Stomach (tissue), 9 donors: Measurements from ENCODE around the gene SLC7A5. TPM values are rescaled to one million over a fixed set of nuclear protein-coding genes. Genes with fewer than 3 reads are reported as not detected.
"Not testable (repeated sequence)": the region's sequence is repeated elsewhere in the genome, so short reads cannot be mapped to it uniquely, and the experiment has no call there.

ENCODE experiments used
- DNase-seq, 2 donors: peaks; one replicate each; pipeline versions ENCODE4 v3.0.0 to v3.0.0-alpha.2; 2013 to 2019
- H3K27ac ChIP-seq, 5 donors: fragments of 200-600 bp in 4 of 5; sonication (generic) in 4 of 5; one replicate each; pipeline ENCODE4 v1.5.1; 2013 to 2019; ENCODE audit warnings: mild to moderate bottlenecking in 1 of 5, moderate library complexity in 1 of 5
- H3K27me3 ChIP-seq, 3 donors: fragments of 200-600 bp; sonication (generic); one replicate each; pipeline ENCODE4 v1.5.1; 2017 to 2019; ENCODE audit warnings: mixed run types in 1 of 3
- H3K36me3 ChIP-seq, 4 donors: fragments of 200-600 bp; sonication (generic); 1 replicate in 3 of 4; 2 replicates in 1 of 4; pipeline ENCODE4 v1.5.1; 2016 to 2019
- H3K4me1 ChIP-seq, 4 donors: fragments of 200-600 bp; sonication (generic); one replicate each; pipeline ENCODE4 v1.5.1; 2016 to 2019
- H3K4me3 ChIP-seq, 4 donors: fragments of 200-600 bp; sonication (generic) in 3 of 4; one replicate each; pipeline ENCODE4 v1.5.1; 2016 to 2019; ENCODE audit warnings: mild to moderate bottlenecking in 1 of 4
- H3K9me3 ChIP-seq, 4 donors: fragments of 200-600 bp; sonication (generic); one replicate each; pipeline ENCODE4 v1.5.1; 2016 to 2019
- CTCF ChIP-seq, 7 experiments: fragments of 450-650 bp in 4 of 7; fragments of 200-600 bp in 3 of 7; sonication (generic) in 3 of 7; IDR thresholded peaks; one replicate each; pipeline ENCODE4 v1.5.1; 2016 to 2019; ENCODE audit warnings: antibody characterized with exemption in 7 of 7, control low read depth in 2 of 7, mild to moderate bottlenecking in 1 of 7
- EP300 ChIP-seq: sonication (generic); formaldehyde crosslinking; IDR thresholded peaks from one replicate; pipeline ENCODE4 v1.6.1; 2017; ENCODE audit warnings: antibody characterized with exemption
- POLR2A ChIP-seq, 4 donors: fragments of 450-650 bp; IDR thresholded peaks; one replicate each; pipeline ENCODE4 v1.6.1; 2016; ENCODE audit warnings: antibody characterized with exemption in 4 of 4, control low read depth in 2 of 4, mild to moderate bottlenecking in 1 of 4, moderate library complexity in 1 of 4
- POLR2AphosphoS5 ChIP-seq, 3 donors: sonication (generic); formaldehyde crosslinking; IDR thresholded peaks; one replicate each; pipeline ENCODE4 v1.6.1; 2016; ENCODE audit warnings: antibody characterized with exemption in 3 of 3
- WGBS, 5 donors: extraction: QIAGEN DNeasy Blood & Tissue Kit in 3 of 5; methylation state at CpG; one replicate each; pipeline versions ENCODE4 v1.1.5 to v1.1.7; 2013 to 2018; 5-methylcytosine and 5-hydroxymethylcytosine counted together
- intact Hi-C: fragments of 100-400 bp; cut with DNase I; formaldehyde crosslinking; loops from one replicate; pipeline ENCODE4 v1.15.1; 2023; ENCODE audit warnings: low total_unique reads
- polyA plus RNA-seq, 3 donors: library from polyadenylated mRNA; stranded (reverse); fragments of 200-250 nt; gene quantifications; one replicate each; pipeline ENCODE4 v1.2.3, GENCODE V29; 2013
- total RNA-seq, 5 donors: library from RNA; depleted of rRNA; stranded (reverse); fragments of >200 nt; gene quantifications; one replicate each; pipeline versions ENCODE4 v1.1.0 to v1.2.3, GENCODE V29; 2014 to 2016
- donor health status: healthy with polysubstance abuse.
- donor health status: Bipolar disorder and iron deficiency.
- donor health status: healthy.

Gene SLC7A5
- total and polyA plus RNA-seq, 8 donors: 1.4 to 74.8 (median 10.0) TPM

GRCh38 chr16:87881324-87882200, 12.3 kb upstream of the SLC7A5 start:
- intact Hi-C loops: no loop called here
- H3K27ac ChIP-seq: no peak overlapping the region
- H3K9me3 ChIP-seq: no peaks in the 10 kb centered on the region
- H3K36me3 ChIP-seq: no peaks in the 10 kb centered on the region
- peaks cover 0 to 16% (median 2%) of the 10 kb centered on the region in 4 donors for H3K4me1 ChIP-seq
- WGBS, 5 donors: 22 to 35% (median 33%) methylated on average over 21 to 24 of the region's 24 CpGs
- no peak for DNase-seq
- no peak overlapping the region for H3K4me3 ChIP-seq
- peaks cover 0 to 41% (median 0%) of the 10 kb centered on the region in 3 donors for H3K27me3 ChIP-seq
- TF ChIP-seq CTCF (IDR thresholded peaks at IDR 0.05): no peak
- TF ChIP-seq POLR2AphosphoS5 (IDR thresholded peaks at IDR 0.05): no peak
- TF ChIP-seq POLR2A (IDR thresholded peaks at IDR 0.05): no peak
- TF ChIP-seq EP300: no peak

- intact Hi-C loops: no loop called here
- 64 to 76% (median 72%) methylated on average over 15 to 17 of the region's 17 CpGs for WGBS, 5 donors
- H3K4me1 ChIP-seq: peaks cover 0 to 10% (median 0%) of the 10 kb centered on the region in 4 donors
- H3K27ac ChIP-seq: no peak overlapping the region
- H3K4me3 ChIP-seq: no peak overlapping the region
- no peaks in the 10 kb centered on the region for H3K36me3 ChIP-seq
- peaks cover 0 to 55% (median 0%) of the 10 kb centered on the region in 3 donors for H3K27me3 ChIP-seq
- no peaks in the 10 kb centered on the region for H3K9me3 ChIP-seq
- no peak for DNase-seq
- TF ChIP-seq POLR2A (IDR thresholded peaks at IDR 0.05) (no peak), EP300 (no peak), CTCF (IDR thresholded peaks at IDR 0.05) (no peak), POLR2AphosphoS5 (IDR thresholded peaks at IDR 0.05) (no peak)
These were observed 10.9 kb upstream of the SLC7A5 start for GRCh38 chr16:87880117-87880696.

- H3K9me3 ChIP-seq, H3K4me3 ChIP-seq, DNase-seq, H3K4me1 ChIP-seq, H3K27ac ChIP-seq, intact Hi-C loops, H3K36me3 ChIP-seq: not testable (repeated sequence)
- WGBS, 5 donors: 83 to 98% (median 94%) methylated on average over 5 of the region's 5 CpGs
- peaks cover 0 to 62% (median 0%) of the 10 kb centered on the region in 3 donors for H3K27me3 ChIP-seq
These were observed 10.2 kb upstream of the SLC7A5 start for GRCh38 chr16:87879411-87880013.

- no peak overlapping the region for H3K27ac ChIP-seq
- no peaks in the 10 kb centered on the region for H3K9me3 ChIP-seq
- 47 to 60% (median 49%) methylated on average over 5 of the region's 5 CpGs for WGBS, 5 donors
- no peak for TF ChIP-seq POLR2A (IDR thresholded peaks at IDR 0.05)
- no peak for TF ChIP-seq CTCF (IDR thresholded peaks at IDR 0.05)
- no peak for TF ChIP-seq EP300
- DNase-seq: no peak
- H3K4me1 ChIP-seq: peaks cover 0 to 10% (median 0%) of the 10 kb centered on the region in 4 donors
- intact Hi-C loops: no loop called here
- H3K27me3 ChIP-seq: peaks cover 0 to 68% (median 0%) of the 10 kb centered on the region in 3 donors
- no peak overlapping the region for H3K4me3 ChIP-seq
- H3K36me3 ChIP-seq: no peaks in the 10 kb centered on the region
These were observed 9.4 kb upstream of the SLC7A5 start for GRCh38 chr16:87878704-87879103.
